Posterior cingulate gyrus (tissue), 11 donors: ENCODE measurements around the gene UBTD1.

ENCODE experiments used
- DNase-seq, 10 donors: peaks; one replicate each; pipeline versions ENCODE4 v3.0.0 to v3.0.0-alpha.2; 2020 to 2021; ENCODE audit warnings: mixed read lengths in 3 of 10
- intact Hi-C: fragments of 100-400 bp; cut with DNase I; formaldehyde crosslinking; loops from one replicate; pipeline ENCODE4 v1.15.1; 2023

The UBTD1 gene

DNA sequence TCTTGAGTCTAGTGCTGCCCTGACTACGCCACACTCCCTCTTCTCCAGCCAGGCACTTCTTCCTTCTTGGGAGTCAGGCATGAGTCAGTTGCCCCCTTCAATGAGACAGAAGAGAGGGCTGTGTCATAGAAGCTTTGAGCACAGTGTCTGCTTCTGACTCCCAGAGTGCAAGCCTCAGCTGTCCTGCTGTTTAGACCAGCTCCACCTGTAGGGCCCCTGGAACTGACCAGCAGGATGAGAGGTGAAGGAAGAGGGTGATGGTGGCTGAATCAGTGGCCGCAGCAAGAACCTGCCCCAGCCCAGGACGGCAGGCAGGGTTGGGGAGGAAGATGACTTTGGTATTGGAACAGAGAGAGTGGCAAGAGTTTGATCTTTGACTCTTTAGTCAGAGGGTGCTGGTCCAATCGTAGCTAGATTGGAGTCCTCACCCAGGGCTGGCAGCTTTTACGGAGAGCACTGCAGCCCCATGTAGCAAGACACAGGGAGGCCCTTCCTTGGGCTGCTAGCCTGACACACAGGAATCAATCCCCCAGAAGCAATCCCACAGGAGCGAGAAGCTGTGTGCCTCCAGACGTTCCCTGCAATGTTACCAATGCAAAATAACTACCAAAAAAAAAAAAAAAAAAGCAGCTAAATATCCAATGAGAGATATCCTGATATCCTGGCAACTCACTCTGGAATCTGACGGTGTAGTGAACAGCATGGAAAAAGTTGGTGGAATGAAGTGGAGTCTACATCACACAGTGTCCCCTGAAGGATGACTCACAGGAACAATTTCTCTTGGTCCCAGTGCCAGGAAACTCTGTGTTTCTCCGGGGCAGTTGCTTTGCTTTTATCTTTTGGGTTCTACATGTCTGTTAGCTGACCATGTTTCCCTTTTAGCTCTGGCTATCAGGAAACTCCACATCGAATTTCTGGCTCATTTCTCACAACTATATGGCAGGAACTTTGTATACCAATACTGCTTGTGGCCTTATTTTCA is 97.7 kb downstream of the UBTD1 start:
- DNase-seq = peak in 2 of 10 donors; percentile 55 to 65
- intact Hi-C loops = no loop called here

DNA sequence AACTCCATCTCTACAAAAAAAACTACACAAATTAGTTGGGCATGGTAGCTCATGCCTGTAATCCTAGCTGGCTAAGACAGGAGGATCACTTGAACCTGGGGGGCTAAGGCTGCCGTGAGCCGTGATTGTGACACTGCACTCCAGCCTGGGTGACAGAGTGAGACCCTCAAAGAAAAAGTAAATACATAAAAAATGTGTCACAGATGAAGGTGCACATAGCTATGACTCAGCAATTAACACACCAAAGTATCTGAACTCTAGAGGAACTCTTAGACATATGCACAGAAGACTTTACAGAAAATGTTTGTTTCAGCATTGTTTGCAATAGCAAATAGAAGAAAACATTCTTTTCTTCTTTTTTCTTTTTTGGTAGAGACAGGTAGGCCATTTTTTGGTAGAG is 99.1 kb downstream of the UBTD1 start:
- intact Hi-C loops = no loop called here
- peak in 1 of 10 donors; percentile 40 for DNase-seq

DNA sequence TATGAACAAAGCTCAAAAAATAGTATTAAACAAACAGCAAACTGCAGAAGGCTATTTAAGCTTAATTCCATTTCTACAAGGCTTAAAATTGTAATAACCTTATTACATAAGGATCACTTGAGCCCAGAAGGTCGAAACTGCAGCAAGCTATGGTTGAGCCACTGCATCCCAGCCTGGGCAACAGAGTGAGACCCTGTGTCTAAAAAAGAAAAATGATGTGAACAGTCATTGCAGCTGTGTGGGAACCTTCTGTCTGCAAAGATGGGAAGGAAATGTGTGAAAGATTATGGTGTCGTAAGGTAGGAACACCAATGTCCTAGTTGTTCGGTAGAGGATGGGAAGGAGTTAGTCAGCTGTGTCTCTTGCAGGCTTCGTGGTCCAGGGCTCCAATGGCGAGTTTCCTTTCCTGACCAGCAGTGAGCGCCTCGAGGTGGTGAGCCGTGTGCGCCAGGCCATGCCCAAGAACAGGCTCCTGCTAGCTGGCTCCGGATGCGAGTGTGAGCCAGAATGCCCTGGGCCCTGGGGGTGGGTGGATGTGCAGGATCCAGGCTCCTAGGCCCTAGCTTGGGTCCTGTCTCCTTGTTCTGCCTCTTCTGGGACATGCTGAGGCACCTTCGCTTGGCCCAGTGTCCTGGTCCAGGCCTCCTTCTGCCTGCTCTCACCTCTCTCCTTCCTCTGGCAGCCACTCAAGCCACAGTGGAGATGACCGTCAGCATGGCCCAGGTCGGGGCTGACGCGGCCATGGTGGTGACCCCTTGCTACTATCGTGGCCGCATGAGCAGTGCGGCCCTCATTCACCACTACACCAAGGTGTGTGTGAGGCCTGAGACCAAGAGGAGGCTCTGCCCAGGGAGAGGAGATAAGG is 99.9 kb downstream of the UBTD1 start:
- DNase-seq = no peak
- intact Hi-C loops = no loop called here

DNA sequence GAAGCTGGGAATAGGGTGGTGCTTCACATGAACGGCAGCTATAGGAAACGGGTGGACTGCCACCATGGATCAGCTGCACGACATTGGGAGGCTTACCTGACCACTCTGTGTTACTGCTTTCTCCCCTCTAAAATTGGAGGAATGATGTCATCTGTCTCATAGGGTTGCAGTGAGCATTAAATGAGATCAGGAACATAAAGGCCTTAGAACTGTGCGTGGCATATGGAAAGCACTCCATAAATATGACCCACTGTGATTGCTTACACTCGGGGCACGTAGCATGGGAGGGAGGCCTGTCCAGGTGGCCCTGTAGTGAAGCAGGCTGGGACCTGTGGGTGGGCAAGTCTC is 100.5 kb downstream of the UBTD1 start:
- intact Hi-C loops = no loop called here
- no peak for DNase-seq

DNA sequence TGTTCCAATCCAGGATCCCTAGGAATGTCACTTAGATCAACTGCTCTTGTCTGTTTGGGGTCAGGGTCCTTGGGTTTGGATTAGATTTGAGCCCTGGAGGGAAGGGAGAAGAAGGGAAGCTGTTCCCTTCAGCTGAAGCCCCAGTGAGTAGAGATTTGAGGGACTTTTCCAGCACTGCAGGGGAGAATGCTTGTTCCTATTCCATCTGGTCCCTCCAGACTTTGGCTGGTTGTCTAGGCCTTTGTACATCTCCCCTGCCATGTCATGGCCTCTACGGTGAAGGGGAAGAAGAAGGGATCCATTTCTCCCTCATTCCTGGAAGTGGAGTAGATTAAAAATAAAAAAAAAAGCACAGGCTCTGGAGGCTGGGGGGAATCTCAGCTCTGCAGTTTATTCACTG is 101.9 kb downstream of the UBTD1 start:
- intact Hi-C loops = no loop called here
- no peak for DNase-seq

DNA sequence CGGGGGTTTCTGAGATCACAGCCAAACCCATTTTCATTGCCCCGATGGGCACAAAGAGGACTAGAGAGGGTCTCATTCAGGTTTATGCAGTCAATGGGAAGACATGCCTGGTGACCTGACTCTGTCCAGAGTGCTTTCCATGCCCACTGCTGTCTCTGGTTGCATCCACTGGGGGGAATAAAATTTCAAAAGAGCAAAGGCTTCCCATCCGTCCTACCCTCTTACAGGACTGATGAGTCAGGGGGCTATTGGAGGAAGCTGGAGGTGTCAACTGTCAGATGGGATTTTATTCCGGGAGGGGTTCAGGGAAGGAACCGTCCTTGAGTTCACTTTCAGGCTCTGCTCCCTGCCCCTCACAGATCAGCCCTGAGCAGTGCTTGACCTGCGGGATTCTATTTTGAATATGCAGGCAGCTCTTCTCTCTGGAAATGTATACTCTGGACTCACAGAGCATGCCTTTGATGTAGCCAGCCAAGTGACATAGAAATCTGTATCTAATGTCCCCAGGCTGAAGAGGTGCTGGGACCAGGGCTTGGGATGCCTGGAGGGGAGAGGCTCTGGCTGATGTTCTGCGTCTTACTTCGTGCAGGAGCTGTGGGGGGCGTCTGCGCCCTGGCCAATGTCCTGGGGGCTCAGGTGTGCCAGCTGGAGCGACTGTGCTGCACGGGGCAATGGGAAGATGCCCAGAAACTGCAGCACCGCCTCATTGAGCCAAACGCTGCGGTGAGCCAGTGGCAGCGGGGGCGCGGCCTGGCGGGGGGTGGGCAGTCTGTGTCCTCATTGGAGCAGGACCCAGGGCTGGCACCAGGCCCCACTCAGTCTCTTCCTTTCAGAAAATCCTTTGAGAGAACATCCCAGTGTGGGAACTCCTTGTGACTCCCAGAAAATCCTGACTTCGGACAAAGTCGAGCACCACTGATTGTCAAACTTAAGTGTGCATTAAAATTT is 102.8 kb downstream of the UBTD1 start:
- peak in 2 of 10 donors; percentile 32 to 87 for DNase-seq
- intact Hi-C loops = no loop called here

DNA sequence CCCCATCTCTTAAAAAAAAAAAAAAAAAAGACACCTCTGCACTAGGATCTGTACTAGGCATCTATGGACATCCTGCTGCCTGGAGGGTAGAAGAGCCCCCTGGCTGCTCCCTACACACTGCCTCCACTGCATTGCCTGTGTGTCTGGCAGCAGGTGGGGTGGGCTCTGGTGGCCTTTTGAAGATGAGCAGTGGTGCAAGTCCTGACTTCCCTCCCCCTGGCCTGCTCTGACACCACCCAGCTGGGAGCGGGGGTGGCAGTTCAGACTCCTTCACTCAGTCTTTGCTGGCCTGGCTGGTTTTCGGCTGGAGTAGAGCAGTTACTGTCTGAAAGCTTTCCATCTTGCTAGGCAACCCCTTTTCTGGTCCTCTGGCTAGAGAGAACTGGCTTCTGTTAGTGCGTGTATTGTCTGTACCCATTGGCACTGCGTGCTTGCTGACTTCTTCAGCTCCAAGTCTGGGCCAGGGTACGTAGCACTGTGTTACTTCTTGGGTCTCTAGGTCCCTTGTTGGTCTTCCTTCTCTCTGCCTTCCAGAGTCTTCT is 108.4 kb downstream of the UBTD1 start:
- no peak for DNase-seq
- intact Hi-C loops = no loop called here

DNA sequence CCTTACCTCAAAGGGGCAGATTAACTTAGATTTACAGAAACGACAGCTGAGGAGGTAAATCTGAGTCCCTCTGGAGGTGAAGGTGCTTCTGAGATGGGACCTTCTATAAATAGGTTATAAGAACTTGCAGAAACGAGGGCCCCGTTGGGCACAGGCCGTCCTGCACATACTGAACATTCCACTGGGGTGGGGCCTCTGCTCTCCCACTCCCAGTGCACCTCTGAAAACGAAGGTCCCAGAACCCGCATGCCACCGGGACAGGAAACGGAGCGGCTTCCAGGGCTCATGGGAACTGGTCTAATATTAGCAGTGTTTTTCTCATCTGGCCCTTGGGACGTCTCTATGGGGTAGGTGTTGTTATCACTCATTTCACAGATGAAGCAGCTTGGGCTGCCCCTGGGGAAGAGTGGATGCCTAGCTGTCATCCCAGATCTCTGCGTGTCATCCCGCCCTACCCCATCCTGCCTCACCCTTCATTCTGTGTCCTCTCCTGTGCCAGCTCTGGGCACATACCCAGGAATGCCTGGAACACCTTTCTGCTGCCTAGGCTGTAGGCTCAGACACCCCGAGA is 110.4 kb downstream of the UBTD1 start:
- intact Hi-C loops = no loop called here
- DNase-seq = no peak

DNA sequence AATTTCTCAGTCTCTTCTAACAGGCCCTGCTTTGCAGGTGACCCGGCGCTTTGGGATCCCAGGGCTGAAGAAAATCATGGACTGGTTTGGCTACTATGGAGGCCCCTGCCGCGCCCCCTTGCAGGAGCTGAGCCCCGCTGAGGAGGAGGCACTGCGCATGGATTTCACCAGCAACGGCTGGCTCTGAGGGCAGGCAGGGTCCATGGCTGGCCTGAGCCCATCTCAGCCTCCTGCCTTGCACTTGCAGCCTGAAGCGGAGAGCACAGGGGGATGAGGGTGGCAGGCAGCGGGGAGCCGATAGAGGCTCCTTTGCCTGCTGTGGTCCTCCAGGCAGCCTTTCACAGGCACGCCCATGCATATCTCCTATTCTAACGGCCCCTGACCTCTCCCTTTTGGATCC is 112.7 kb downstream of the UBTD1 start:
- DNase-seq = no peak
- intact Hi-C loops = loop anchor here (5.0 kb wide), 1 partner anchor 39 kb away; the partner anchor contains the start of gene ANKRD2

DNA sequence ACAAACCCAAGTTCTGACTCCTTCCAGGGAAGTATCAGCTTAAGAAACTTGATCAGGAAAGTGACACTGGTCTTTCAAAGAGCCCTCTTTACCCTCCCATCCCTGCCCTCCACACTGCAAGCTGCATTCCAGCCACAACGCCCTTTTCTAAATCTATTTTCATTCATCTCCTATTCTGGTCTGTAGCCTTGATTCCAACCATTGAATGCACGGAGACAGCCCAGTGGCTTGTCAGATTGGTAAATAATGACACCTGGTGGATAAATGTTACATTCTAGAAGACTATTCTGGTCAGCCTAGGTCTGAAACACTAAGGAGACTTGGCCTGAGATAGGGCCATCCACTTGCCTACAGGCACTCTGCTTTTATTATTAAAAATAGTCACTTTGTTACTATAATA is 113.7 kb downstream of the UBTD1 start:
- DNase-seq = no peak
- intact Hi-C loops = loop anchor here (5.0 kb wide), 1 partner anchor 40 kb away; the partner anchor contains the start of gene ANKRD2

DNA sequence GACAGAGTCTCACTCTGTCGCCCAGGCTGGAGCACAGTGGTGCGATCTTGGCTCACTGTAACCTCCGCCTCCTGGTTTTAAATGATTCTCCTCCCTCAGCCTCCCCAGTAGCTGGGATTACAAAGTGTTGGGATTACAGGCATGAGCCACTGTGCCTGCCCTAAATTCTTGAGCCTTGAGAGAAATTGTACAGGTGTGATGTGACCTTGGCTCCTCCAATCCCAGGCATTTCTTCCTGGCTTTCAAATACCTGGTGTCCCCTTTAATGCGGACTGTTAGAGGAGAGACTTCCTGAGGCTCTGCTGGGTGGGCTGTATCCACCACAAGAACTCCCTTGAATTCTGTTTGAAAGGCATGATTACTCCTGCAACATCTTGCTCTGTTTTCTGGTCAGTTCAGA is 119.6 kb downstream of the UBTD1 start:
- no peak for DNase-seq
- intact Hi-C loops = no loop called here

DNA sequence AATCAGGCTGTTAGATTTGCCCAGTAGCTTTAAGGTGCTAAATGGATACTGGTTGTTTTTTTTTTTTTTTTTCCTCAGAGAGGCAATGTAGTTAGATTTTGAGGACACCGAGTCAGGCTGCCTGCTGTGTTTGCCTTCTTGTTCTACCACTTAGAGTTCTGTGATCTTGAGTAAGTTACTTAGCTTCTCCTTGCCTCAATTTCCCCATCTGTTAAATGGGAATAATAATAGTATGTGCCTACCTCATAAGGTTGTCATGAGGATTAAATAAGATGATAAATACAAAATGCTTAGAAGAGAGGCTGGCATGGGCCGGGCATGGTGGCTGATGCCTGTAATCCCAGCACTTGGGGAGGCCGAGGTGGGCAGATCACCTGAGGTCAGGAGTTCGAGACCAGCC is 120.0 kb downstream of the UBTD1 start:
- no peak for DNase-seq
- intact Hi-C loops = no loop called here
